OCI-LY7 (cell line): Measurements from ENCODE around the gene HDAC4.

Experiments used
- CTCF ChIP-seq: fragments of 200-600 bp; sonication (generic); conservative IDR thresholded peaks from 2 replicates; pipeline ENCODE4 v1.5.1; 2014; ENCODE audit warnings: mild to moderate bottlenecking, antibody characterized with exemption, low read length, moderate library complexity, mixed read lengths
- EZH2phosphoT487 ChIP-seq: fragments of 200-600 bp; sonication (generic); IDR thresholded peaks from 2 replicates; pipeline ENCODE4 v1.6.1; 2018; ENCODE audit warnings: low read depth, borderline replicate concordance, mild to moderate bottlenecking, mixed run types, antibody characterized with exemption, low read length, moderate library complexity, mixed read lengths

- no peak for TF ChIP-seq CTCF
- TF ChIP-seq EZH2phosphoT487: no peak
Observed at GRCh38 chr2:239275847-239276831, 124.7 kb downstream of the HDAC4 start.
